Breast epithelium (tissue), 4 donors: ENCODE measurements around the gene FAM3C. TPM values are rescaled to one million over a fixed set of nuclear protein-coding genes. Genes with fewer than 3 reads are reported as not detected.
"Not testable (repeated sequence)": the region's sequence is repeated elsewhere in the genome, so short reads cannot be mapped to it uniquely, and the experiment has no call there.

Experiments used
- DNase-seq, 2 donors: peaks; one replicate each; pipeline ENCODE4 v3.0.0-alpha.2; 2019; ENCODE audit warnings: low spot score in 2 of 2
- H3K27ac ChIP-seq, 2 donors: fragments of 200-600 bp; sonication (generic) in 1 of 2; one replicate each; pipeline ENCODE4 v1.5.1; 2016 to 2019; ENCODE audit warnings: mild to moderate bottlenecking in 1 of 2
- H3K27me3 ChIP-seq, 2 donors: fragments of 200-600 bp; sonication (generic) in 1 of 2; one replicate each; pipeline versions ENCODE4 v1.5.1 to v1.6.0; 2017 to 2019; ENCODE audit warnings: control low read depth in 1 of 2, mild to moderate bottlenecking in 1 of 2
- H3K36me3 ChIP-seq: fragments of 200-600 bp; one replicate; pipeline ENCODE4 v1.5.1; 2019
- H3K4me1 ChIP-seq, 2 donors: fragments of 200-600 bp; sonication (generic); one replicate each; pipeline ENCODE4 v1.5.1; 2016 to 2019; ENCODE audit warnings: control low read depth in 1 of 2
- H3K4me3 ChIP-seq, 3 donors: fragments of 200-600 bp; sonication (generic); 1 replicate in 2 of 3; 2 replicates in 1 of 3; pipeline ENCODE4 v1.5.1; 2016 to 2019; ENCODE audit warnings: mild to moderate bottlenecking in 3 of 3, moderate library complexity in 2 of 3
- H3K9me3 ChIP-seq, 2 donors: fragments of 200-600 bp; sonication (generic) in 1 of 2; one replicate each; pipeline ENCODE4 v1.5.1; 2016 to 2019; ENCODE audit warnings: control low read depth in 1 of 2
- POLR2A ChIP-seq: fragments of 450-650 bp; IDR thresholded peaks from one replicate; pipeline ENCODE4 v1.6.1; 2016; ENCODE audit warnings: antibody characterized with exemption, mild to moderate bottlenecking, moderate library complexity
- POLR2AphosphoS5 ChIP-seq, 3 donors: sonication (generic); formaldehyde crosslinking; IDR thresholded peaks; one replicate each; pipeline ENCODE4 v1.6.1; 2017; ENCODE audit warnings: antibody characterized with exemption in 3 of 3
- intact Hi-C: fragments of 100-400 bp; cut with DNase I; formaldehyde crosslinking; loops from one replicate; pipeline ENCODE4 v1.15.1; 2023; ENCODE audit warnings: low total_unique reads
- total RNA-seq, 3 donors: library from RNA; depleted of rRNA; stranded (reverse); fragments of >200 nt; gene quantifications; one replicate each; pipeline ENCODE4 v1.1.0, GENCODE V29; 2016
- TF ChIP-seq, protein P1 (sequence below), 3 donors: fragments of 450-650 bp; IDR thresholded peaks; one replicate each; pipeline ENCODE4 v1.5.1; 2016 to 2017; ENCODE audit warnings: antibody characterized with exemption in 3 of 3, mild to moderate bottlenecking in 3 of 3, moderate library complexity in 3 of 3

Gene FAM3C
- total RNA-seq, 3 donors from 2014 or later, result 35.8 to 89.7 (median 50.8) TPM

DNA sequence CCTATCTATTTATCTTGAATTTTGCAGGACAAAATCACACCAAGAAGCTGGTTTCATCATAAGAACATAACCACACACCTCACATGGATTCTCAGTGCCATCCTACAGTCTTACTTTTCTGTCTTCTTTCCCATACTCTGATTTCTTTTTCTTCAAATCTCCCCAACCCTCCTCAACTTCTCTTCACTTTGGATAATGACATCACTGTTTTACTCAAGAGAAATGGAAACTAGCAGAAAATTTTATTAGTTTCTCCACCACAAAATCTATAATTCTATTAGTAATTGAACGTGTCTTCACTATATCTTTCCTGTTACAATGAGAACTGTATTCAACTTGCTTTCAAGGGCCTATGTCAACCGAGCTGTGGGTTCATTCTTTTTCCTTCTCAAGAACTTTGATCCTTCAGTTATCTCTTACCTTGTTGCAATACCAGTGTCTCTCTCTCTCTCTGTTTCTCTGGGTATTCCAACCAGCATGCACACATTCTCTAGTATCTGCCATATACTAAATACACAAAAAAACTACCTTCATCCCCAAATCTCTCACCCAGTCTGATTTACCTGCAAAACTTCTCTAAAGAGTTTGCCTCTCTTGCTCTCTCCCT, 35.4 kb upstream of the FAM3C start:
- Histone ChIP-seq H3K4me3 (no peak overlapping the region), H3K27ac (no peak overlapping the region), H3K36me3 (no peaks in the 10 kb centered on the region), H3K27me3 (no peaks in the 10 kb centered on the region), H3K4me1 (no peaks in the 10 kb centered on the region), H3K9me3 (no peaks in the 10 kb centered on the region)
- intact Hi-C loops, result no loop called here
- DNase-seq, result no peak
- TF ChIP-seq POLR2AphosphoS5 (IDR thresholded peaks at IDR 0.05), result no peak
- TF ChIP-seq POLR2A, result no peak
- TF ChIP-seq, protein P1, sequence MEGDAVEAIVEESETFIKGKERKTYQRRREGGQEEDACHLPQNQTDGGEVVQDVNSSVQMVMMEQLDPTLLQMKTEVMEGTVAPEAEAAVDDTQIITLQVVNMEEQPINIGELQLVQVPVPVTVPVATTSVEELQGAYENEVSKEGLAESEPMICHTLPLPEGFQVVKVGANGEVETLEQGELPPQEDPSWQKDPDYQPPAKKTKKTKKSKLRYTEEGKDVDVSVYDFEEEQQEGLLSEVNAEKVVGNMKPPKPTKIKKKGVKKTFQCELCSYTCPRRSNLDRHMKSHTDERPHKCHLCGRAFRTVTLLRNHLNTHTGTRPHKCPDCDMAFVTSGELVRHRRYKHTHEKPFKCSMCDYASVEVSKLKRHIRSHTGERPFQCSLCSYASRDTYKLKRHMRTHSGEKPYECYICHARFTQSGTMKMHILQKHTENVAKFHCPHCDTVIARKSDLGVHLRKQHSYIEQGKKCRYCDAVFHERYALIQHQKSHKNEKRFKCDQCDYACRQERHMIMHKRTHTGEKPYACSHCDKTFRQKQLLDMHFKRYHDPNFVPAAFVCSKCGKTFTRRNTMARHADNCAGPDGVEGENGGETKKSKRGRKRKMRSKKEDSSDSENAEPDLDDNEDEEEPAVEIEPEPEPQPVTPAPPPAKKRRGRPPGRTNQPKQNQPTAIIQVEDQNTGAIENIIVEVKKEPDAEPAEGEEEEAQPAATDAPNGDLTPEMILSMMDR (IDR thresholded peaks at IDR 0.05), result no peak

DNA sequence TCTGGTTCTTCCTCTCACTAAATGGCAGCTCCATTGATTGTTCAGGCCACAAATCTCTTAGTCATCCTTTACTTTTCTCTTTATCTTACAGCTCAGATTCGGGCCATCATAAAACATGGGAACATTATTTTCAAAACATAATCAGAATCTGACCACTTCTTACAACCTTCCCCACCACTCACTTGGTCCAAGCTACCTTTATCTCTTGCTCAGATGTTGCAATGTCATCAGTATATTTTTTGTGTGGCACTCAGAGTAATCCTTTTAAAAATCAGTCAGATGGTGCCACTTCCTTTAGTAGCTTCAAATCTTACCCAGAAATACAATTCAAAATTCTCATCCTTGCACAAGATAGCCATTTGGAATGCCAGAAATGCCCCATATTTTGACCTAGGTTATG, 34.5 kb upstream of the FAM3C start:
- H3K27ac ChIP-seq, result no peak overlapping the region
- no peaks in the 10 kb centered on the region for H3K36me3 ChIP-seq
- H3K4me3 ChIP-seq, result no peak overlapping the region
- H3K27me3 ChIP-seq, result no peaks in the 10 kb centered on the region
- no peaks in the 10 kb centered on the region for H3K9me3 ChIP-seq
- DNase-seq, result no peak
- H3K4me1 ChIP-seq, result no peaks in the 10 kb centered on the region
- intact Hi-C loops, result no loop called here
- no peak for TF ChIP-seq POLR2AphosphoS5 (IDR thresholded peaks at IDR 0.05)
- TF ChIP-seq POLR2A, result no peak
- TF ChIP-seq, protein P1 (IDR thresholded peaks at IDR 0.05), result no peak

DNA sequence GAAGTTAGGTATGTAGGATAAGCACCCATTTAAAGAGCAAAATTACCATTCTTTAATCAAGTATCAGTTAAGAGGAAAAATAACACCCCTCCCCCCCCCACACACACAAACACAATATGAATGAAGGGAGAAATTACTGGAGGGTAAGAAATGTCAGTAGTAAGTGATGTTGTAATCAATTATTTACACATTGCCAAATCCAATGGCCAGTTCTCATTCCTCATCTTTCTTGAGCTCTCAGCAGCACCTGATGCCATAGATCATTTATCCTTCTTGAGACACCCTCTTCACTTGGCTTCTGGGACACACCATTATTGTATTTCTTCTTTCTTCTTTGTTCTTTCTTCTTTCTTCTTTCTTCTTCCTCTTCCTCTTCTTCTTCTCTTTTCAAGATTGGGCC, 33.7 kb upstream of the FAM3C start:
- intact Hi-C loops, result no loop called here
- no peak overlapping the region for H3K27ac ChIP-seq
- H3K27me3 ChIP-seq, result no peaks in the 10 kb centered on the region
- H3K9me3 ChIP-seq, result no peaks in the 10 kb centered on the region
- no peaks in the 10 kb centered on the region for H3K4me1 ChIP-seq
- H3K36me3 ChIP-seq, result no peaks in the 10 kb centered on the region
- TF ChIP-seq POLR2AphosphoS5 (IDR thresholded peaks at IDR 0.05), result no peak
- no peak for TF ChIP-seq POLR2A
- TF ChIP-seq, protein P1 (IDR thresholded peaks at IDR 0.05), result no peak
- H3K4me3 ChIP-seq, result no peak overlapping the region
- DNase-seq, result no peak

DNA sequence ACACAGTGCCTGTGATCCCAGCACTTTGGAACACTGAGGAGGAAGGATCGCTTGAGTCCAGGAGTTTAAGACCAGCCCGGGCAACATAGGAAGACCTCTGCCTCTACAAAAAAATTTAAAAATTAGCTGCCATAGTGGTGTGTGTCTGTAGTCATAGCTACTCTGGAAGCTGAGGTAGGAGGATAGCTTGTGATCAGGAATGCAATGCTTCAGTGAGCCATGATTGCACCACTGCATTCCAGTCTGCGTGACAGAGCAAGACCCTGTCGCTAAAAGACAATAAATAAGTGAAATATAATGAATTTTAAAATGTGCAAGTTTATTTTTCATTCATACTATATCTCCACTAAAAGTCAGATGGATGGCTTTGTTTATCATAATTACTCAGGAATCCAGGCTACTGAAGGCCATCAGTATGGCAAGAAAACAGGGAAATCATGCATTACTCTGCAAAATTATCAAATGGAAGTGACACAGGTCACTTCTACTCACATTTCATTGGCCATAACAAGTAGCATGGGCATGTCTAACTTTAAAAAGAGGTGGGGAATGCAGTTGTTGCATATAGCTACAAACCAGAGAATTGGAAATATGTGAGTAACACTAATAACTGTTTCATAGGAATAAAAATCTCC, 32.9 kb upstream of the FAM3C start:
- no peak overlapping the region for H3K4me3 ChIP-seq
- no peaks in the 10 kb centered on the region for H3K27me3 ChIP-seq
- TF ChIP-seq POLR2A (no peak), POLR2AphosphoS5 (IDR thresholded peaks at IDR 0.05) (no peak)
- TF ChIP-seq, protein P1 (IDR thresholded peaks at IDR 0.05), result no peak
- H3K27ac ChIP-seq, result no peak overlapping the region
- no peak for DNase-seq
- intact Hi-C loops, result no loop called here
- no peaks in the 10 kb centered on the region for H3K36me3 ChIP-seq
- no peaks in the 10 kb centered on the region for H3K9me3 ChIP-seq
- H3K4me1 ChIP-seq, result no peaks in the 10 kb centered on the region

DNA sequence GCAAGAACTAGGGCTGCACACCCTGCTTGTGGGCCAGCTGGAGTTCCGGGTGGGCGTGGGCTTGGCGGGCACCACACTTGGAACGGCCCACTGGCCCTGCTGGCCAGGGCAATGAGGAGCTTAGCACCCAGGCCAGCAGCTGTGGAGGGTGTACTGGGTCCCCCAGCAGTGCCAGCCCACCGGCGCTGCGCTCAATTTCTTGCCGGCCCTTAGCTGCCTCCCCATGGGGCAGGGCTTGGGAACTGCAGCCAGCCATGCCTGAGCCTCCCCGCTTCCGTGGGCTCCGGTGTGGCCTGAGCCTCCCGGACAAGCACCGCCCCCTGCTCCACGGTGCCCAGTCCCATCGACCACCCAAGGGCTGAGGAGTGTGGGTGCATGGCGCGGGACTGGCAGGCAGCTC, 25.6 kb upstream of the FAM3C start:
- H3K9me3 ChIP-seq, H3K4me1 ChIP-seq, H3K4me3 ChIP-seq, intact Hi-C loops, H3K27ac ChIP-seq, H3K27me3 ChIP-seq, H3K36me3 ChIP-seq, DNase-seq: not testable (repeated sequence)
